GM12801 (cell line): ENCODE measurements around the gene IL12RB2.

Source experiments
- TF ChIP-seq, protein P1 (sequence below): IDR thresholded peaks from one replicate; pipeline ENCODE4 v1.5.1; 2011; ENCODE audit warnings: control low read depth; ENCODE audit not compliant: insufficient read length; ENCODE audit errors: extremely low read depth

Gene IL12RB2

DNA sequence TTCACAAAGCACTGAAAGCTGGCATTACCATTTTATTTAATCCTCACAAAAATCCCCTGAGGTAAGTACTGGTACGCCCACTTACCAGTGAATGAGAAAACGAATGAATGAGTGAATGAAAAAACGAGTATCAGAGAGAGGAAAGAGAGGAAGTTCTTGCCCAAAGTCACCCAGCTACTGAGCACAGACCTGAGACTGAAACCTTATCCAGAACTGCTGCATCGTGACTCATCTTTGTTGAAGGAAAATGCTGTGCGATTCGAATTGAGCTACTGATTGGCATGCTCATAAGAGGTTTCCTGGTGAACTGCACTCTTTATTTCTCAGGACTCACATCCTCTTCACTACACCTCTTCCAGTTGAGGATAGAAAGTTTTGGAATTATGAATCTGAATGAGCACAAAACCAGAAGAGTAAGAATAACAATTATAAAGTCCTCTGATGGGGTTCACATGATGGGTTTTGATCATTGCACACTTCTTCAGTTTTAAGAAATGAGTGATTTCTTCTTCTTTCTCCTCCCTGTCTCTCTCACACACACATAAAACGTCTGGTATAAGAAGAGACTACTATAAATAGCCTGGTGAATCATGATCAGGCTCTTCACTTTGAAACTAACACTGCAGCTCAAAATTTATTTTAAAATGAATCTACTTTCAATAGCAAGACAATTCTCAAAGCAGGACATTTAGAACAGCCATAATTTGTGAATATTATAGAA lies 32.1 kb downstream of the IL12RB2 start:
- TF ChIP-seq, protein P1, sequence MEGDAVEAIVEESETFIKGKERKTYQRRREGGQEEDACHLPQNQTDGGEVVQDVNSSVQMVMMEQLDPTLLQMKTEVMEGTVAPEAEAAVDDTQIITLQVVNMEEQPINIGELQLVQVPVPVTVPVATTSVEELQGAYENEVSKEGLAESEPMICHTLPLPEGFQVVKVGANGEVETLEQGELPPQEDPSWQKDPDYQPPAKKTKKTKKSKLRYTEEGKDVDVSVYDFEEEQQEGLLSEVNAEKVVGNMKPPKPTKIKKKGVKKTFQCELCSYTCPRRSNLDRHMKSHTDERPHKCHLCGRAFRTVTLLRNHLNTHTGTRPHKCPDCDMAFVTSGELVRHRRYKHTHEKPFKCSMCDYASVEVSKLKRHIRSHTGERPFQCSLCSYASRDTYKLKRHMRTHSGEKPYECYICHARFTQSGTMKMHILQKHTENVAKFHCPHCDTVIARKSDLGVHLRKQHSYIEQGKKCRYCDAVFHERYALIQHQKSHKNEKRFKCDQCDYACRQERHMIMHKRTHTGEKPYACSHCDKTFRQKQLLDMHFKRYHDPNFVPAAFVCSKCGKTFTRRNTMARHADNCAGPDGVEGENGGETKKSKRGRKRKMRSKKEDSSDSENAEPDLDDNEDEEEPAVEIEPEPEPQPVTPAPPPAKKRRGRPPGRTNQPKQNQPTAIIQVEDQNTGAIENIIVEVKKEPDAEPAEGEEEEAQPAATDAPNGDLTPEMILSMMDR, result no peak

DNA sequence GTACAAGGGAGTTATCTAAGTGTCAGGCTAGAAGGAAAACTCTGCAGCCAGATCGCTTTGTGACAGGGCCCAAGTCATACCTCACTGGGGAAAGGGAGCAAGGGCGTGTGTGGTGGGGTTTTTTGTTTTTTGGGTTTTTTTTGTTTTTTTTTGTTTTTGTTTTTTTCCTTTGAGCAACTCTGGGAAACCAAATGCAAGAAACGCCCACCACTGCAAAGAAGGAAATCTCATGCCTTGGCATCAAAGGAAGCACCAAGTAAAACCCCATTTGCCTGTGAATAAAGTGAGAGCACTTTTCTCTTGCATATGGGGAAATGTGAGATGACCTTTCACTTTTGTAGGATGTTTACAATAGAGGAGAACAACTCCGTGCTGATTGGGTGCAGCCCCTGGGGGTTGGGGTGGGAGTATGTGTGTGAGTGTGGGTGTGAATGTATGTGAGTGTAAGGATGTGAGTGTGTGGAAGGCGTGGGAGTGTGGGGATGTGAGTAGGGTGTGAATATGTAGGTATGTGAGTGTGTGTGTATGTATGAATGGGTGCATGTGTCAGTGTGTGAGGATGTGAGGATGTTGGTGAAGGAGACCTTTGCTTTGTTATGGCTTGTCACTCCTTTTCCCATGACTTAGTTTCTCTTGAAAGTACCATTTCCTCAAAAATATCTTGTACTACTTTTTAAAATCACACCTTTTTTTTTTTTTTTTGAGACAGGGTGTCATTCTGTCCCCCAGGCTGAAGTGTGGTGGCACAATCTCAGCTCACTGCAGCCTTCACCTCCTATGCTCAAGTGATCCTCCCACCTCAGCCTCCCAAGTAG lies 34.6 kb downstream of the IL12RB2 start:
- TF ChIP-seq, protein P1, result no peak

DNA sequence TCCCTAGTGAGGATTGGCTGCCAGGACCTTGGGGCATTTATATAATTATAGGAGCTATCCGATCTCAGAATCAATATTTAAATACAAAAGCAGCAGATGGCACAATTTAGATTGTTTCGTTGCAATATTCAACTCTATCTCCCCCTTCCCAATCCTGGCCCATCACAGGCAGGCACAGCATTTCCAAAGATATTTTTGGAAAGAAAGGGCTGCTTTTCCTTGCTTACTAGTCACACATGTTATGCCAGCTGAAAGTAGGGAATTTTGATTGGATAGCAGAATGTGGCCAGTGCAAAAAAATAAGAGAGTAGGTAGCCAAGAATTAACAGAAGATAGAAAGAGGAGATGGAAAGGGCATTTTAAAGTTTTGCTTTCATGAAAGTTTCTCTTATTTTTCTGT lies 37.9 kb downstream of the IL12RB2 start:
- TF ChIP-seq, protein P1, result no peak

DNA sequence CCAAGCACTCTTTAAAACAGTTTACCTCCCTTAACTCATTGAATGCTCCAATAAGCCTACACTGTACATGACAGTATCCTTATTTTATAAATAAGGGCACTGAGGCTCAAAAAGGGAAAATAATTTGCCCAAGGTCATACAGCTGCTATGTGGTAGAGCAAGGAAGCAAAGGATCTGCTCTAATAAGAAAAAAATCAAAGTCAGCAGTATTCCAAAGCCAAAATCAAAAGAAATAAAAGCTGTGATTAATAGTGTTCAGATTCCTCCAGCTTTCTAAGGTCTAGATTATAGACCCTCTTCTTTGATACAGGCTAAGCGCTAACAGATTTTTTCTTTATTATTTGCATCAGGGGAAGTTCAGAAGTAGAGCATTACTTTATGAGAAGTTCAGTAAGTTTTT lies 39.3 kb downstream of the IL12RB2 start:
- TF ChIP-seq, protein P1, result no peak

DNA sequence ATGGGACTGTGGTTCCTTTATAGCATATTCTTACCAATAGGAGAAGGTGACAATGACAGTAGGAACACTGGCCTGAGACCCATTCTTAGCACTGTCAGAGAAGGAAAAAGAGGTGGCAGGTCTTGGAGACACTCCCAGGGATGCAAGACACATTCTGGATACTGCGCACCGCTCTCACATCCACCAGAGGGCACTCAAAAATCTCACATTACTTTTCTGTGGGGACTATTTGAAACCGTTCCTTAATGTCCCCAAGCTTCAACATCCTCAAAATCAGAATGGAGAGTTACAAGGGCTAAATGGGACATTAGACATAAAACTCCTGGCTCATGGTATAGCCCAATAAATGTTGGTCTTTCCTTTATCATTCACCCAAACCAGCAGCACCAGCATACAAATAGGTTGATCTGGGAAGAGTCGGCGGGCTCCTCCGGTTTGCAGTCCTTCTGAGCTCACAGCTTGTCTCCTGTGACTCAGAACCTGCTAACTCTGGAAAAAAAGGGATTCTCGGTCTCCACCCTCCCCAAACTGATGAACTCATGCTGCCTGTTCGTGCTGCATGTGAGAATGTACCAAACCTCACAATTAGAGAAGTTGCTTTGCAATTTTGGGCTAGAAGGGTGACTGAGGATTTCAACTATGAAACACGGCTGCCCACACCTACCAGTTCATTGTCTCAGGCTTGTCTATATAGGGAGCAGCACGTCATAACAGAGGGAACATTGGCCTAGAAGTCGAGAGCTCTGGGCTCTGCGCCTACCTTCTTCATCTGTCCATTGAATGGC lies 40.2 kb downstream of the IL12RB2 start:
- TF ChIP-seq, protein P1, result no peak

DNA sequence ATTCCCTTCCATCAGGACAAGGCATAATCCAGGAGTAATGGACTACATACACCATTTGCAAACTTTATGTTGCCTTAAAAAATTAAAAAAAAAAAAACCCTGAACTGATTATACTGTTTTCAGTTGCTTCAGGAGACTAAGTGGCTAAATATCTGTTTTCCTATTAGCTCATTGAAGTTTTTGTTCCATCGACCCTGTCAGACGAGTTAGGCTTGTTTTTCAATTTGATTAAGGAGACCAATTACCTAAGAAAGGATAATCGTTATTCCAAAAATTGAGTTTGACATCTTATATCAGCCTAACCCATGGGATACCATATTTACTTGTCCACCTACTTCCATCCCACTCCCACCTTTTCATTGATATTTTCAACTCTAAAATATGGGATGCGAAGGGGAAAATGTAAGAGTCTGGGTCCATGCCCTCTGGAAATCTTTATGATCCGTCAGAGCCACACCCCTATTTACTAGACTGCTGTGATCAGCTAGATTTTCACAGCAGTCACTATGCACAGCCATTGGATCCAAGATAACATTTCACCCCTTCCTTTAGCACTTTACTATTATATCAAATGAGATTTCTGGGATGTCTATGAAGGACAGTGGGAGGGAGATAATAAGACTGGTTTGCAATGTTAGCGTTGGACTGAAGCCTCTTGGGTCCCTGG lies 41.0 kb downstream of the IL12RB2 start:
- TF ChIP-seq, protein P1, result no peak
